HG02970 (cell line): ENCODE results near the gene MIER2.

Experiments
- ATAC-seq: cut with Tn5 transposase; IDR thresholded peaks from one replicate; pipeline ENCODE4 v1.9.1; 2021; ENCODE audit warnings: mild to moderate bottlenecking, moderate library complexity, moderate number of reproducible peaks; ENCODE audit not compliant: unreplicated experiment, low FRiP score

Gene MIER2

DNA sequence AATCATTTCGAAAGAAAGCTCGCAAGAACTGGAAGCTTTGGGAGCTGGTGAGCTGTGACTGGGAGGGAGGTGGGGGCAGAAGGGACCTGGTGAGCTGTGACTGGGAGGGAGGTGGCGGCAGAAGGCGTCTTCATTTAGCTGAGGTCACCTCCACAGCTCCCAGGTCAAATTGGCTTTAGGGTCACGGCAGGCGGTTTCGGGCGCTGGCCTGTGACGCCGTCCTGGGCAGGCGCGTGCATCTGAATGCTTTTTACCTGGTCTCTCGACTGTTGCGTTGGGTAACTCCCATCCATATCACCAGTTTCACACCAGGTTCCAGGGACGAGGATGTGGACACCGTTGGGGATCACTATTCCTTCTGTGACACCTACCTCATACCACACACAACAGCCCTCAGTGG is 35.2 kb upstream of the MIER2 start:
- ATAC-seq, result no peak

DNA sequence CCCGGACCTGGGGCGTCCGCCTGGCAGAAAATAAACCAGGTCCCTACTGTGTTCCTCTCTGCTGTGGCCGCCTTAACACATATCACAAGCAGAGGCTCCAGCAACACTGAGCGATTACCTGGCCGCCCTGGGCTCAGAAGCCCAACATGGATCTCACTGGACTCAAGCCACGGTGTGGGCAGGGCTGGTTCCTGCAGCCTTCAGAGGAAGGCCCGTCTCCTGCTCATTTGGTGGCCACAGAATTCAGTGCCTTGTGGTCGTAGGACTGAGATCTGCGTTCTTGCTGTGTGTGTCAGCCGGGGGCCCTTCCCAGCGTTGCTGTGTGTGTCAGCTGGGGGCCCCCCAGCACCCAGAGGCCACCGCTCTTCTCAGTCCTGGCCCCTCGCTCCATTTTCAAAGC is 34.1 kb upstream of the MIER2 start:
- ATAC-seq, result no peak

DNA sequence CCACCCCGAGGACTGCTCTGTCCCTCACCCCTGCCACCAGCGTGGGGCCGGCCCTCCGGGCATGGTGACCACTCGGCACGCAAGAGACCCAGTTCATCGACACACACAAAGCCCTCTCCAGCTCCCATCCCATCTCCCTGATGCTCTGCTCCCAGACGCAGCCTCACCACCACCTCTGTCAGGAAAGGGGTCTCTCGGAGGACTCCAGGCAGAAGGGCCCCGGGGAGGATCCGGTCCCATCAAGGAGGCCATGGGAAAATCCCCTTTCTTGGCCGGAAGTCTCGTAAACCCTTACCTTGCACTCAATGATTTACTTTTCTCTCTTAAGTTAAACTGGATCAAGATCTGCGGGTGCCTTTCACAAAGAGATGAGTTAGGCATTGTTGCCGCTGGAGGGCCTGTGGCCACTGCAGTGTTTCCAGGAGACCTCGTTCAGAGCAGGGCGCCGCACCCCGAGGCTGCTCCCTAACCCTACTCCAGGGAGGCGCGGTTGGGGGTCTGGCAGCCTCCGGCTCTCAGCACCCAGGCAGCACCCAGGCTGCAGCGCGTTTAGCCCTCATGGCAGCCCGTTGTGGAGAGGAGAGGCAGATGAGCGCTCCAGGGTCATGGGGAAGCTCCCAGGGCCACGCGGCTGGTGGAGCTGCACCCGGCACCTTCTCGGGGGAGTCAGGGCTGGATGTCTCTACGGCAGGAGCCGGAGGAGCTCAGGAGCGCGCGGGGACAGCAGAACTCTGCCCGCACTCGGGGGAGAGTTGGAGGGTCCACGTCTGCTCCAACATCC is 33.4 kb upstream of the MIER2 start:
- no peak for ATAC-seq

DNA sequence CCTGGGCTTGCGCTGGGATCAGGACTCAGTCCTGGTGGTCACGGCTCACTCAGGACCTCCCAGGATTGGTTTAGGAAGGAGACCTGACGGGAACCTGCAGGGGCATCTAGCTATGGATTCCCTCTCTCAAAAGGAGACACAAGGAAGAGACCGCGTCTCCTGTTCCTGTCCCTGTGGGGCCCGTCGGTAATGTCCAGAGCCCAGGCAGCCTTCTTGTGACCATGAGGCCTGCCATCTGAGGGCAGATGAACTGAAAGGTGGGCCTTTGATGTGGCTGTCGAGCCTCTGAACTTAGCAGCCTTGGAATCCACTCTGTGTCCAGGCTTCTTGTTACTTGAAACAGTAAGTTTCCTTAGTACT is 31.5 kb upstream of the MIER2 start:
- ATAC-seq, result no peak

DNA sequence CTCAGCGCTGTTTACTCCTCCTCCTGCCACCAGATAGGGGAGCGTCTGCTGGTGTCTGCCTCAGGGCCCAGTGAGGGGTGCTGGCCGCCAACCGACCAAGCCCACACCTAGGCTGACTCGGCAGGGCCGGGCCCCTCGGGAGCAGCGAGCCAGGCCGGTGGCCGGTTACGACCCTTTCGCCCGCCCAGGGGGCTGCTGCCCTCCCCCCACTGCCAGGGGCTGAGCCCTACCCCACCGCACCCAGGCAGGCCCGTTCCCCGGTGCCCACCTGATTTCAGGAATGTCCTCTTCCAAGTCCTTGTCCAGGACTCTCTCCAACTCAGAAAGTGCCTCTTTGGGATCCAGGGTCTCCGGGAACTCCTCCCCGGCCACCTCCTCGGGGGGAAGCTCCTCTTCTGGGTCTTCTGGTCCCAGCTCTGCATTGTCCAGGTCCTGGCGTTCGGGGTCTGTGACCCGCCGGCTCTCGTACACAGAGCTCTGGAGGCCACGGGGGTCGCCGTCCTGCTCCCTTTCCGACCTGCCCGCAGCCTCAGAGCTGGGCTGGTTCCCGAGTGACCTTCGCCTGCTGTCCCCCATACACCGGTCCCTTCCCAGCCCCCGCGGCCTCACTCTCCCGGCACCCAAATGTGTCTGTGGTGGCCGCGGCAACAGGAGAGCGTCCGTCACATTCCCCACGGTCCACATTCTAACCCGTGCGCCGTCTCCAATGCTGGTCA is 31.0 kb upstream of the MIER2 start:
- no peak for ATAC-seq

DNA sequence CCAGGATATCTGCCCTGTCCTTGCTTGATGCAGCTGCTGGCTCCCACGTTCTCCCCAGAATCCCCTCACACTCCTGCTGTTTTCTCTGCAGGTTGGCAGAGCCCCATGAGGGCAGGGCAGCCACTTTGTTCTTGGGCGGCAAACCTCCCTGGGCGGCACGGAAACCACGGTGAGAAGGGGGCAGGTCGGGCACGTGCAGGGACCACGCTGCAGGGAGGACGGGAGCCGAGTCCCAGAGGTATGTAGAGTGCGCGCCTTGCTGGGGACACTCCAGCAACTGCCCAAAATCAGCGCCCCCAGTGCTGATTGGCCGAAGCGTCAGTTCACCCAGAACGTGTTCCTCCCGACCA is 30.3 kb upstream of the MIER2 start:
- ATAC-seq, result no peak

DNA sequence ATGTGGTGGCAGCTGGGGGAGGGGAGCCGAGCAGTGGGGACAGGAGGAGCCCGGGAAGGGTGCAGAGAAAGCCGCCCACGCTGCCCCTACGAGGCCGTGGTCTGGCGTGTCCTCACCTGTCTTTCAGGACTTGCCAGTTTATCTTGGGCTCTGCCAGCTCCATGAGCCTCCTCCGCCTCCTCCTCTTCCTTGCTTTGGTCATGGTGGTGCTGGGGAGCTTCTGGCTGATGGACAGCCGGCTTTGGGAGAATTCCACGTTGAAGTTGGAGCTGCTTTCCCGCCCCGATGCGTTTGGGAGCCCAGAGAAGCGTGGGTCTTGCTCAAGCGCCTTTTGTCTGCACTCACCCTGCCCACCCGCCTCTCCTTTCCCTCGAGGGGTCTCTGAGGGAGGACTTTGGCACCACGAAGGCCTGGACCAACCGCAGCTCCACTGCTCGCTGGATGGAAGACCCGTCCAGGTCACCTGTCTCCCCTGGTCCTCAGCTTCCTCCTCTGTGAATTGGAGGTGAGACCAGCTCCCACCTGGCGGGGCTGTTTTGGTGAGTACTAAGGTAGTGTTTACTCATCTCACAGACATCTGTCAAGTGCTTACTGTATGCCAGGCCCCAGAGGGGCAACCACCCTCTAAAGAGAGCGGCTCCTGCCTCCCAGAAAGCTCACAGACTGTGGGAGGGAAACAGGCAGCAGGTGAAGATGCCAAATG is 29.7 kb upstream of the MIER2 start:
- no peak for ATAC-seq

DNA sequence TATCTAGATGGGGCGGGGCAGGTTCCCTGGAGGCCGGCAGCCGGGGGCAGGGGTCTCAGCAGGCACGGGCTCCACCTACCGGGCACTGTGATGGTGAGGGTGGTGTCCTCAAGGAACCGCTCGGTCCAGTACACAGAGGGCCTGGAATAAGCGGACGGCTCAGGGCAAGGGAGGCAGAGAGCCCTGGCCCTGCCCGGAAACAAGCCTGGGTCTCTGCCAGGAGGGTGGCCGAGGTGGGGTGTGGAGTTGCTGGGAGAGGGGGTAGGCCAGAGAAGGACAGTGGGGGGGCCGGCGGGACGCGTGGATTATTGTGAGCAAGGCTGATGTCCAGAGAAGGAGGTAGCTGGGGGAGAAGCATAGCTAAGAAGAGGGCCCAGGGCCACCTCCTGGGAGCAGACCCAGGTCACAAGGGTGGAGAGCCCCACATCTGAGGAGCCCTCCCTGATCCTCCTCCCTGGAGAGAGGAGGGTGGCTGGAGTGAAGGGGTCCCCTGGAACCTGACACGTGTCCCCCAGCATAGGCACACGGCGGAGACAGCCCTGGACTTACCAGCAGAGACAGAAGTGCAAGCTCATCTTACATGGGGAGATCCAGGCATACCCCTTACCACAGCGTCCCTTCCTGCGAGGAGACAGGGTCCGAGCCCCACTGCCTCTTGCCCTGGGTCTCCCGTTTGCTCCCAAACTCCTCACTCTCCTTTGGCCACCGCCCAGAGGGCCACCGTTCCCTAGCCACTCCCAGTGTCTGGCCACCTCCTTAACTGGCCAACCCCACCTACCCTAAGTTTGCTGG is 29.0 kb upstream of the MIER2 start:
- no peak for ATAC-seq

DNA sequence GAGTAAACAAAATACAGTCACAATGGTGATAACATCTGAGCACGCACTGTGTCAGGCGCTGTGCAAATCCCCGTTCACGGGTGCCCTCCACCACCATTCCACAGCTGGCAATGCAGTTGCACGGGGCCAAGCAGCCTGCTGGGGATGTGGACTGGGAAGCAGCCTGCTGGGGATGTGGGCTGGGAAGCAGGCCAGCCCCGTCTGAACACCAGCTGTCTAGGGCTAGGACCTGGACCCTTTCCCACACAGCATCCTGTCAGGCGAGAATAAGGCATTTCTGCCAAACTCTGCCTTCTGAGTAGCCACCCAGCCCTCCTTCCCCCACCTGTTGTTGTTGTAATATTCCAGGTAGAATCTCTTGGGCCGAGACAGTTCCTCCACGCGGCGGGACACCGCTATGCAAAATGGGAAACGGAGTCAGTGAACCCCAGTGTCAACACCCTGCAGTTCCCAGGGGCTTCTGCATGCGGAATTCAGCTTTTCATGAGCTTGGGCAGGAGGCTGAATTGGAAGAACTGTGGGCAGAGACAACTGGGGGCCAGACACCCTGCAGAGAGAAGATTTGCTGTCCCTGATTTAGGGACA is 27.8 kb upstream of the MIER2 start:
- no peak for ATAC-seq

DNA sequence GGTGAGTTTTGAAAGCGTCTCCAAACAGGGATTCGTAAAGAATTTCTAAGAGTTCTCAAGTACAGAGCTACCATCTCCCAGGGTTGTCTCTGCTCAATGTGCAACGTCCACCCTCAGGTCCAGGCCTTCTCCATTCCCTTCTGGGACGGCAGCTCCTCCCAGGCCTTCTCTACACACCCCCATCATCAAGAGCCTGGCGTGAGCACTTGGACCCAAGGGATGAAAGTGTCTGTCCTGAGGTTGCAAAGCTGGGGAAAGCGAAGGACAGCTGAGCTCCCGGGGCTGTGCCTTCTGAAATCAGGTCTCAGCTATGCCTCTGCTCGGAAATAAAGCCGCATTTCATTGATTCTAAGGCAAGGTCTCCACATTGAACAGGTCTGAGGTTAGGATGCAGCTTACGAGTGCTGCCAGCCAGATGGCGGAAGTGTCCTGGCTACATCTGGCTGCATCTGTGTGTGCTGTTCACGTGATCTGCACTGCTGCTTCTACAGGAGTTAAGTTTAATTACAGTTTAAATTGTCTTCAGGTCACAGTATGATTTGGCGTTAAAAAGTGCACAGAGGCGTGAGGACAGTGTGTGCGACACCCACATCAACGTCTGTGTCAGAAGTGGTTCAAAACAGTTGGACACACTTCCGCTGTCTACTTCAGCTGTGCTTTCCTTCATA is 27.0 kb upstream of the MIER2 start:
- no peak for ATAC-seq

DNA sequence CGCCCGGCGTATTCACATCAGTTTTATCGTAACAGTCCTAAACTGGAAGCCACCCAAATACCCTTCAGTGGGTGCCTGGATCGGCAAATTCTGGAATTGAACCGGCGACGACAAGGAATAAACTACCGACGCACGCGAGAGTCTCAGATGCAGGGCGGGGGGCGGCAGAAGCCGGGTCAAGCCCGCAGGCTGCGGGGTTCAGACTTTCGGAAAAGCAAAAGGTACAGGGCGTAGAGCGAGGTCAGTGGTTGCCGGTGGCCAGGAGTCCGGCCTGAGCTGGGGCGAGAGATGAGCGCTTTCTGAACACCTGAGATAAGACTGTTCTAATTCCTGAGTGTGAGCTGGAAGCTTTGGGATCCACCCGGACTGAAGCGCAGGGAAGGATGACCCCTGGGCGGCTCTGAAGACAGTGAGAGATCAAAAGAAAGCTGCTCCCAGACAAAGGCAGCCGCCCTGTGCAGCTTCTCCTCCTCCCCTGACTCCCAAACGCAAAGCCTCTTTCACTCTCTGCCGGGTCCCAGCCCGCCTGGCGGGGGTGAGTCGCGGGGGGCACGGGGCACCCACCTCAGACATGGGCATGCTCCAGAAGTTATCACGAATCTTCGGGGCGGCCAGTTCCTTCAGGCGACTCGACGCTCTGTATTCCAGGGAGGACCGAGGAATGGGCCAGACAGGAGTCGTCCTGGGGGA is 26.2 kb upstream of the MIER2 start:
- ATAC-seq, result no peak

DNA sequence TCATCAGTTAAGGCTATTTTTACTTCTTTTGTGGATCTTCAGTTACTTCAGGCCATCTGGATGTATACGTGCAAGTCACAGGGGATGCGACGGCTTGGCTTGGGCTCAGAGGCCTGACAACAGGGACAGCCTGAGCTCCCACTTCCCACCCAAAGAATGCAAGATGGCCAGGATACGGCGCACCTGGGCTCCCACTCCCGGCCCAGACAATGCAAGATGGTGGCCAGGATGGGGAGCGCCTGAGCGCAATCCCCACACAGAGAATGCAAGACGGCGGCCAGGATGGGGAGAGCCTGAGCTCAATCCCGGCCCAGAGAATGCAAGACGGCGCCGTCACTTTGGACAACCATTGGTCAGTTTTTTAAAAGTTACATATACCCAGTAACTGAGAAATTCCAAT is 25.3 kb upstream of the MIER2 start:
- ATAC-seq, result no peak

DNA sequence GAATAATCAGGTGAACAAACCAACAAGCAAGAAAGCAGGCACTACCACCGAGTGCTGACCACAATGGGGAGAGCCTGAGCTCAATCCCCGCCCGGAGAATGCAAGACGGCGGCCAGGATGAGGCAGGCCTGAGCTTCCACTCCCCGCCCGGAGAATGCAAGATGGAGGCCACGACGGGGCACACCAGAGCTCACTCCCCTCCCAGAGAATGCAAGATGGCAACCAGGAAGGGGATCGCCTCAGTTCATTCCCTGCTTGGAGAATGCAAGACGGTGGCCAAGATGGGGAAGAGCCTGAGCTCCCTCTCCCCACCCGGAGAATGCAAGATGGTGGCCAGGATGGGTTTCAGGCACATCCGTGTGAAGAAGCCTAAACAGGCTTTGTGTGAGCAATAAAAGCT is 24.7 kb upstream of the MIER2 start:
- no peak for ATAC-seq

DNA sequence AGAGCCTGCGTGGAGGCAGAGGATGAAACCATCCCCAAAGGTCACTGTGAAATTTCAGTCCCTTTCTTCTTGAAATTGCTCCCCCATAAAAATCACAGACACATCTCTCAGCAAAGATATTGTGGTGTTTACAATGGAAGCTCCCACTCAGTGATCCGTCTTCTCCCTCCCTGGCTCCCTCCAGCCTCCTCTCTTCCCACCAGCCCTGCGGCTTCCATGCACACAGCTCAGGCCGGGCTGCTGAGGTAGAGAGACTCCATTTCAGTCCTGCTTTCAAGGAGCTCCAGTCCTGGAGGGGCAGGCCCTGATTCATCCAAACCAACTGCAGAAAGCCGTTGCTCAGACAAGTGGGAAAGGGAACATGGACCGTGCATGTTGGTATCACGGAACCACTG is 24.0 kb upstream of the MIER2 start:
- ATAC-seq, result no peak

DNA sequence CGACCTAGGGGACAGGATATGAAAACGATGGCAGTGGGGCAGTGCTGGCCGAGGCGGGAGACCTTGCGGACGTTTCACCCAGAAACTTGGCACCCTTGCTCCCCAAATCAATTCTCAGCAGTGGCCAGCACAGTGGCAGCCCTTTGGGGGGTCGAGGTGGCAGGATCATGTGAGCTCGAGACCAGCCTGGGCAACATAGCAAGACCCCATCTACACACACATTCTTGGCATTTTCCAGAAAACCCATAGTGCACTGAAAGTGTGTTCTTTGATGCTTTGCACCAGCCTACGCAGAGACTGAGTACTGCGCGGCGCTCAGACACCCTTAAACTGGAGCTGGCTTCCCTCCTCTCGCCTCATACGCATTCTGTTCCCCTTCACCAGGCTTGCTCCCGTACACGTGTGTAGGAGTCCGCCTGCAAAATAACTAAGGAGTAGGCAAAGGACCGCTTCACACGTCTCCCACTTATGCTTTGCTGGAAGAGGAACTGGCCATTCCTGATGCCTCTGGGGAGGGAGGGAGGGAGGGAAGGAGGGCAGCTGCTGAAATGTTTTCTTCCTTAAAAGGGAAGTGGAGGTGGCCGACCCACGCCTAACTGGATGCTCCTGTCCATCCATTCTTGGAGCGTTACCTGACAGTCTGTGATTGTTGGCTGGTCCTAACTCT is 23.5 kb upstream of the MIER2 start:
- ATAC-seq, result no peak

DNA sequence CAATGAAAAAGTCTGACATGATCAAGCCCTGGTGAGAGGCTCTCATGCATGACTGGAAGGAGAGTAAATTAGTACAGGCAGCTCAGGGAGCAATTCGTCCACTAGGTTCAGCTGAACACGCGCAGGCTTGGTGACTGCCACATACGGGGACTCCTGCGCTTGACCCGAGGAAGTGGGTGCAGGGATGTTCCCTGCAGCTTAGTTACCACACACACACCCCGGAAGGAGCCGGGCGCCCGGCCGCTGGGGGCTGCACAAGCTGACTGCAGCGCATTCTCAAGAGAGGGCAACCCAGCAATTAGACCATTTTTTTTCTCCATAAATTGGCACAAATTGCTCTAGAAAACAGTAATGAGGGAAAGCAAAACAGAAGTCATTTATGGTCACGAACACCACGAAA is 23.0 kb upstream of the MIER2 start:
- ATAC-seq, result no peak

DNA sequence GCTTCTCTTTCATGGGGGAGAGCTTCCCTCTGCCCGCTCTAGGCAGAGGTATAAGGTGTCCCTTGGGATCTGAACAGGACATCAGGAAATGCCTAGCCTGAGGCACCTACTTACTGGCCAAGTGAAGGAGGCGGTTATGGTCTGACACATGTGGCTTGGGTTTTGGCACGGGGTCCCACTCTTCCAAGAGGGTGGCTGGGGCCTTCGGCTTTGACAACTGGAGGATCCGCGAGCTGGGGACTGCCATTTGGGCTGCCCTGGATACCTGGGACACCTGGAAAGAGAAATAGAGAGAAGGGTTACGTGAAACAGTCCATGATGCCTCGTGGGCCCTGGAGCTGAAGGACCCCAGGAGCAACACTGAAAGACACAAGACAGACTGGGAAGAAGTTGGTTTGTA is 22.4 kb upstream of the MIER2 start:
- no peak for ATAC-seq

DNA sequence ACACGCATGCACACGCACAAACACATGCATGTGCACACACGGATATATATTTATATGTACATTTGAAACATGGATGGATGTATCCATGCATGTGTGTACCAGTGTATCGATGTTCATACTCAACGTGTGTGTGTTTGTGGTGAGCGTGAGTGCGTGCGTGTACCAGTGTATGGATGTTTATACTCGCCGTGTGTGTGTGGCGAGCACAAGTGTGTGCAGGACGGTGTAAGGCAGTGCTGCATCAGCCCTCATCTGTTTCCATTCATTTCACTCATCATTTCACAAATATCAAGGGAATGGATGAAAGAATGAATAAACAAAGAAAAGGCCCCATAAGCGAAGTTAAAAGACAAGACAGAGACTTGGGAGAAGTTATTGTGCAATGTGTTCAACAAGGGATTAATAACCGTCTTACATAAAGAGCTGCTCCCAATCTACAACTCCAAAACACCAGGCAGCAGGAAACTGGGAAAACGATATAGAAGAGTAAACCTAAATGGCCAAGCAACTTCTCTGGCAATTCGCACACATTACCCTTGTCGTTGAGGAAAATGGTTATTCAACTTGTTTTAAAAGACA is 21.7 kb upstream of the MIER2 start:
- no peak for ATAC-seq
